MM.1S (cell line): ENCODE measurements around the gene PRKCA.

Source experiments
- EZH2 ChIP-seq: fragments of 300-600 bp; sonication (generic); optimal IDR thresholded peaks from 2 replicates; pipeline ENCODE3; 2017; ENCODE audit warnings: low read depth, mild to moderate bottlenecking, antibody characterized with exemption, low read length, mixed read lengths
- EZH2phosphoT487 ChIP-seq: fragments of 300-600 bp; sonication (generic); IDR thresholded peaks from 2 replicates; pipeline ENCODE4 v1.6.1; 2018; ENCODE audit warnings: antibody characterized with exemption, low read length
- TF ChIP-seq, protein P1 (sequence below): fragments of 300-600 bp; sonication (generic); IDR thresholded peaks from 2 replicates; pipeline ENCODE4 v1.5.1; 2016; ENCODE audit warnings: antibody characterized with exemption, low read length, mixed read lengths

GRCh38 chr17:66414561-66415175, 112.3 kb downstream of the PRKCA start:
- TF ChIP-seq, protein P1, sequence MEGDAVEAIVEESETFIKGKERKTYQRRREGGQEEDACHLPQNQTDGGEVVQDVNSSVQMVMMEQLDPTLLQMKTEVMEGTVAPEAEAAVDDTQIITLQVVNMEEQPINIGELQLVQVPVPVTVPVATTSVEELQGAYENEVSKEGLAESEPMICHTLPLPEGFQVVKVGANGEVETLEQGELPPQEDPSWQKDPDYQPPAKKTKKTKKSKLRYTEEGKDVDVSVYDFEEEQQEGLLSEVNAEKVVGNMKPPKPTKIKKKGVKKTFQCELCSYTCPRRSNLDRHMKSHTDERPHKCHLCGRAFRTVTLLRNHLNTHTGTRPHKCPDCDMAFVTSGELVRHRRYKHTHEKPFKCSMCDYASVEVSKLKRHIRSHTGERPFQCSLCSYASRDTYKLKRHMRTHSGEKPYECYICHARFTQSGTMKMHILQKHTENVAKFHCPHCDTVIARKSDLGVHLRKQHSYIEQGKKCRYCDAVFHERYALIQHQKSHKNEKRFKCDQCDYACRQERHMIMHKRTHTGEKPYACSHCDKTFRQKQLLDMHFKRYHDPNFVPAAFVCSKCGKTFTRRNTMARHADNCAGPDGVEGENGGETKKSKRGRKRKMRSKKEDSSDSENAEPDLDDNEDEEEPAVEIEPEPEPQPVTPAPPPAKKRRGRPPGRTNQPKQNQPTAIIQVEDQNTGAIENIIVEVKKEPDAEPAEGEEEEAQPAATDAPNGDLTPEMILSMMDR = no peak
- TF ChIP-seq EZH2 (no peak), EZH2phosphoT487 (no peak)
